ENCODE measurements around the gene TRPV4. TPM values are rescaled to one million over a fixed set of nuclear protein-coding genes. Genes with fewer than 3 reads are reported as not detected.

TRPV4 gene
- total RNA-seq, 2 donors from 2014 or later: not detected

DNA sequence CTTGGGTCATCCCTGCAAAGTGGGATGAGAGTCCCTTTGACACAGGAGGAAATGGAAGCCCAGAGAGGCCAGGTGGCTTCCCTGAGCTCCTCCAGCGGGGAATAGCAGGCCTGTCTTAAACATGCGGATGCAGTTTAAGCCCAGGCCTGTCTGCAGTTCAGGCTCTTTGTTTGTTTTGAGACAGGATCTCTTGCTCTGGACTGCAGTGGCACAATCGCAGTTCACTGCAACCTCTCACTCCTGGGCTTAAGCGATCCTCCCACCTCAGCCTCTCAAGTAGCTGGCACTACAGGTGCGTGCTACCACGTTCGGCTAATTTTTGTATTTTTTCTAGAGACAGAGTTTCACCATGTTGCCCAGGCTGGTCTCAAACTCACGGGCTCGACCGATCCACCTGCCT is 3.5 kb downstream of the TRPV4 start:
- no peak overlapping the region for H3K4me3 Mint-ChIP-seq
- H3K4me1 Mint-ChIP-seq (ENCODE audit: low read depth in 2 of 2): peaks cover 12 to 16% of the 10 kb centered on the region in 2 donors
- H3K27ac Mint-ChIP-seq: no peak overlapping the region
- peaks cover 4% of the 10 kb centered on the region for H3K36me3 Mint-ChIP-seq
- DNase-seq (ENCODE audit: low spot score) (no peak), ATAC-seq (no peak)
- peaks cover 14 to 22% of the 10 kb centered on the region in 2 donors for H3K27me3 Mint-ChIP-seq
- H3K9me3 Mint-ChIP-seq: no peaks in the 10 kb centered on the region

DNA sequence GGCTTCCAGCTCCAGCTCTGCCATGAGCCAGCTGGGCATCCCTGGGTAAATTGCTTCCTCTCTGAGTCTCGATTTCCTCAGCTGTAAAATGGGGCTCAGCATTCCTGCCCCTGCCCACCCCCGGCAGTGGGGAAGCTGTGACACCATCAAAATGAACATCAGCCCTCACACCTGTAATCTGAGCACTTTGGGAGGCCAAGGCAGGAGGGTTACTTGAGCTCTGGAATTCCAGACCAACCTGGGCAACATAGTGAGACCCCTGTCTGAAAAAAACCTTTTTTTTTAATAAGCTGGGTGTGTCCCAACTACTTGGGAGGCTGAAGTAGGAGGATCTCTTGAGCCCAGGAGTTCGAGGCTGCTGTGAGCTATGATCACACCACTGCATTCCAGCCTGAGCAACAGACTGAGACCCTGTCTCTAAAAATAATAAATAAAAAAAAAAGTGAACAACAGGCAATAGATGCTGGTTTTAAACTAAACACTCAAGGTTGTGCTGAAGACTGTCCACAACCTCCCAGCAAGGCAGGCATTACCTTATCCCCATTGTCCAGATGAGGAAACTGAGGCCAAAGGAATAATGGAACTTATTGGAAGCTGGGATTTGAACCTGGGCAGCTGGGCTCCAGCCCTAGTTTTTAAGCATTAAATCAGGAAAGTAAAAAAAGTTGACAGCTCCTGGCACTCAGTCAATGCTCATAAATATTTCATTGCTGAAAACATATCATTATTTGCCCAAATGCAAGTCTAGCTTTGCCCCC is 4.3 kb downstream of the TRPV4 start:
- Mint-ChIP-seq H3K27ac (peak overlapping the region; percentile 7 to 53), H3K4me3 (no peak overlapping the region), H3K9me3 (no peaks in the 10 kb centered on the region), H3K36me3 (peaks cover 4% of the 10 kb centered on the region), H3K4me1 (ENCODE audit: low read depth in 2 of 2) (peaks cover 12 to 16% of the 10 kb centered on the region in 2 donors), H3K27me3 (peaks cover 14 to 21% of the 10 kb centered on the region in 2 donors)
- ATAC-seq (no peak), DNase-seq (ENCODE audit: low spot score) (no peak)

DNA sequence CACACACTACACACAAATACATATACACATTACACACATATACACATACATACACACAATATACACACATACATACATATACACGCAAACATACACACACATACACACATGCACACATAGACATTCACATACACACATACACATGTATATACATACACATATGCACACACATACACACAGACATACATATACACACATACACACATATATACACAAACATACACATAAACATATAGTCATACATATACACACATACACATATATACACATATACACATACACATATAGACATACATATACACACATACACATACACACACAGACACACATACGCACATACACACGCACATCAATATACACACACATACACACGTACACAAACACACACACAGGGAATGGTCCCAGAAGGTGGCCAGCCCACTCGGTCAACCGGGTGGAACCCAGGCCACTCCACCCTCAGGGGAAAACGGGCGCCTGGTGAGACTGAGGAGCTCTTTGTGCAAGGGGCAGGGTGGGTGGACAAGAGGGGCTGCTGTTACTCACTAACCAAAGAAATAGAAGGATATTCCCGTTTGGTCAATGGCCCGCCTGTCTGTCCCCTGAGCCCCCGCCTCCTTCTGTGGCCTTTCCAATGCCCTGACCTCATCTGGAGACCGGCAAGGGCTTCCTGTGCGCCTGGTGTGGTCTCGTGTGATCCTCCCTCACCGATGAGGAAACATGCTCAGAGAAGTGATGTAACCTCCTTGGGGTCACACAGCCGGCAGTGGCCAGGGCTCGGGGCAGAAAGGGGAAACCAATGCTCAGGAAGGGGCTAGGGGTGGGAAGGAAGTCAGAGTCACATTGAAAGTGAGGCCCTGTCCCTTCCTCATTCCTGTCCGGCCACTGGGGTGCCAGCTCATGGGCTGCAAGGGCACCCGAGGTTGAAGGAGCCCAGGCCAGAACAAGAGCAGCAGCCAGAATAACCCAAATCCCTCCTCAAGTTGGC is 5.3 kb downstream of the TRPV4 start:
- Mint-ChIP-seq H3K36me3 (no peaks in the 10 kb centered on the region), H3K4me1 (ENCODE audit: low read depth in 2 of 2) (peaks cover 12% of the 10 kb centered on the region in 2 donors), H3K4me3 (peak overlapping the region; percentile 45), H3K27ac (peak overlapping the region; percentile 7 to 53), H3K9me3 (no peaks in the 10 kb centered on the region), H3K27me3 (peaks cover 9 to 14% of the 10 kb centered on the region in 2 donors)
- ATAC-seq (peak; percentile 82 to 88), DNase-seq (ENCODE audit: low spot score) (peak; percentile 65)

DNA sequence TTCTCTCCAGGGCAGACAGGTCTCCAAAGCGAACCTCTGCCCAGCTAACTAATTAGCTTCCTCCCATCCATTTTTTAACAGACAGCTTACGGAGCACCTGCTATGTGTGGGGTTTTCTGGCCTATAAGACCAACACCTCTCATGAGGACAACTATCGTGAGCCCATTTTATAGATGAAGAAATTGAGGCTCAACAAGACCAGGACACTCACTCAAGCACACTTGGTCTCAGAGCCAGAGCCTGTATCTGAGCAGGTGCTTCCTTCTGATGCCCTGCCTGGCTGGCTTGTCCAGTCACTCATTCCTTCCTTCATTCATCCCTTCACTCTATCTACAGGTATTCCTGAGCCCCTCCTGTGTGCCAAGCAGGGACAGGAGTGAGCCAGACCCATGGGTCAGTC is 6.1 kb downstream of the TRPV4 start:
- H3K9me3 Mint-ChIP-seq: no peaks in the 10 kb centered on the region
- no peak for DNase-seq (ENCODE audit: low spot score)
- no peaks in the 10 kb centered on the region for H3K36me3 Mint-ChIP-seq
- no peak overlapping the region for H3K4me3 Mint-ChIP-seq
- H3K4me1 Mint-ChIP-seq (ENCODE audit: low read depth in 2 of 2): peaks cover 12% of the 10 kb centered on the region in 2 donors
- peaks cover 9 to 14% of the 10 kb centered on the region in 2 donors for H3K27me3 Mint-ChIP-seq
- ATAC-seq: no peak
- H3K27ac Mint-ChIP-seq: peak overlapping the region in 1 of 2 donors; percentile 7

DNA sequence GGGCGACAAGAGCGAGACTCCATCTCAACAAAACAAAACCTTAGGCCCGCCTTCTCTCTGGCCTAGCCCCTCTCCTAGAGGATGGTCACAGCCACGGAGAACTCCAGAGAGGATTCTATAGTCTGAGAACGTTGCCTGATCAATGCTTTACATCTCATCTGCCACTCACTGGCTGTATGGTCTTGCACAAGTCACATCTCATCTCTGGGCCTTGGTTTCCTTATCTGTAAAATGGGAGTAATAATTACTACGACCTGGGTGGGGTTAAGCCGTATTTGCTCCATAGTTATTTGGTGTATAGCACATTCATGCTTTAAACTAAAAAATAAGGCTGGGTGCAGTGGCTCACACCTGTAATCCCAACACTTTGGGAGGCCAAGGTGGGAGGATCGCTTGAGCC is 8.5 kb downstream of the TRPV4 start:
- Mint-ChIP-seq H3K27me3 (peaks cover 4 to 10% of the 10 kb centered on the region in 2 donors), H3K36me3 (no peaks in the 10 kb centered on the region), H3K4me3 (no peak overlapping the region), H3K9me3 (no peaks in the 10 kb centered on the region), H3K27ac (no peak overlapping the region), H3K4me1 (ENCODE audit: low read depth in 2 of 2) (peaks cover 12% of the 10 kb centered on the region in 2 donors)
- ATAC-seq (no peak), DNase-seq (ENCODE audit: low spot score) (no peak)

DNA sequence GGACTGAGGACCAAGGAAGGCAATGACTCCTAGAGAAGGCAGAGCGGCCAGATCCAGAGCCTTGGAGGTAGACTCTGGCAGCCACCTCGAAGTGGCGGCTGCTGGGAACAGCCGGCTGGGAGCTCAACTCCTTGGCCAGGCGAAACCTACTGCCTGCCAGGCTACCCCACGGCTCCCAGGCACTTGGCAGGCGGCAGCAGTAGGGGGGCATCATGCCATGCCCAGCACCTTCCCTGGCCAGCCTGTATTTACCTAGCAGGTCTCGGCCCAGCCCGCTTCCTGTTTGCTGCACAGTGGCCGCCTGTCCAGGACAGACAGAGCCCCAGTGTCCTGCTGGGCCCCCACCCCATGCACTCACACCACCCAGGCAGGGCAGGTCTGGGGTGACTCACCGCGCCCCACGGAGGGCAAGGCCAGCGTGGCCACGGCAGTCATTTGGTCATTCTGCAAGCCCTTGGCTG is 10.2 kb downstream of the TRPV4 start:
- Mint-ChIP-seq H3K4me1 (ENCODE audit: low read depth in 2 of 2) (peaks cover 8% of the 10 kb centered on the region in 2 donors), H3K36me3 (no peaks in the 10 kb centered on the region), H3K27me3 (peaks cover 8 to 16% of the 10 kb centered on the region in 2 donors), H3K27ac (no peak overlapping the region), H3K4me3 (no peak overlapping the region), H3K9me3 (no peaks in the 10 kb centered on the region)
- no peak for ATAC-seq
- no peak for DNase-seq (ENCODE audit: low spot score)

DNA sequence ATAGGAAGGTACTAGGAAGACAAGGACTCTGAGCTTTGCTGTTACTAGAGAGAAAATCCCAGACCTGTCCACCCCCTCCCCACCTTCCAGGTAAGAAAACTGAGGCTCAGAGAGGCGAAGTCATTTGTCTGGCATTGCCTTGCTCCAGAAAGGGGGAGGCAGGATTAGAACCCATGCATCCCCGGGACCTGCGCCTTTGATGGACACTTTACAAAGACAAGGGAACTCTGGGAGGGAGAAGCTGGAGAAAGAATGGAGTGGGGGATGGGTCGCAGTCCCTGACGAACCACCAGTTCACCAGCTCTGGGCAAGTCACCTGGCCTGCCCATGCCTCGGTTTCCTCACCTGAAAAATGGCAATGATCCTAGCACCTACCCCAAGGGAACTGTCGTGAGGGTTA is 10.8 kb downstream of the TRPV4 start:
- Mint-ChIP-seq H3K27ac (no peak overlapping the region), H3K9me3 (no peaks in the 10 kb centered on the region), H3K4me3 (no peak overlapping the region), H3K4me1 (ENCODE audit: low read depth in 2 of 2) (peaks cover 2% of the 10 kb centered on the region in 2 donors), H3K36me3 (no peaks in the 10 kb centered on the region), H3K27me3 (peaks cover 6 to 12% of the 10 kb centered on the region in 2 donors)
- no peak for ATAC-seq
- DNase-seq (ENCODE audit: low spot score): no peak

DNA sequence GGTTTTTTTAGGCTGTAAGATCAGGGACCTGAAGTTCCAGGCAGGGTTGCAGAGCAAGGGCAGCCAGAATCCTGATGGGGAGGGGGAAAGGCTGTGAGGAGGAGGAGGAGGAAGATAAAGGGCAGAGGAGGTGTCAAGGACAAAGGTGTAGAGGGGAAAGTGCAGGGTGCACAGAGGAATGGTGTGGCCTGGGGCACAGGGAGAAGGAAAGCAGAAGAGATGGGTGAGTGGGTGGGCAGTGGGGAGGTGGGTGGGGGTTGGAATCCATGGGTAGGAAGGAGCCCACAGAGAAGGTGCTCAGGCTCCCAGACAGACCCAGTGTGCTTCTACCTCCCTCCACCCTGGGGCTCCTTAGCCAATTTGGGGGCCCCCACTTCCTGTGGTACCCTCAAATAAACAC is 11.2 kb downstream of the TRPV4 start:
- Mint-ChIP-seq H3K9me3 (no peaks in the 10 kb centered on the region), H3K27ac (no peak overlapping the region), H3K36me3 (no peaks in the 10 kb centered on the region), H3K27me3 (peaks cover 6 to 10% of the 10 kb centered on the region in 2 donors), H3K4me3 (no peak overlapping the region), H3K4me1 (ENCODE audit: low read depth in 2 of 2) (no peaks in the 10 kb centered on the region)
- no peak for DNase-seq (ENCODE audit: low spot score)
- no peak for ATAC-seq

DNA sequence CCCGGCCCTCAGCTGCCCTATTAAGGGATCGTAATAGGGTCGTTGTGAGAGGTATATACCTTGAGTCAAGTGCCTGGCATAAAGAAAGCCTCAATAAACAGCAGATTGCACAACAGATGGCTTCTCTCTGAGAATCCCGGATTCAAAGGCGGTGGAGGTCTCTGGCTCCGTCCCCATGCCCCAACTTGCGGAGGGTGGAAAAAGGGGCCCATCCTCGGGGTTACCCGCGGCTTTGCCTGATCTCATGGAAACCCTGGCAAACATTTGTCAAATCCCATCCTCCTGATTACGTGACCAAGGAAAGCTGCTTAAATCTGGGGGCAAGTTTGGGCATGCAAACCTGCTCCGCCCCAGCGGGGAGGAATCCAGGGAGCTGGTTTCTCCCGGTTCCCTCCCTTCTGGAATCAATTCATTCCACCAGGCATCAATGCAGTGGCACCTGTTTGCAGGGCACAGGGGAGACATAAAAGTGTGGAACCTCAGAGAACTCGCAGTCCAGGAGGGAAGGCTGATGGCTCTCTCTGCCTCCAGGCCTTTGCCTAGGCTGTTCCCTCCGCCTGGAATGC is 12.3 kb downstream of the TRPV4 start:
- DNase-seq (ENCODE audit: low spot score): no peak
- H3K27ac Mint-ChIP-seq: no peak overlapping the region
- no peaks in the 10 kb centered on the region for H3K36me3 Mint-ChIP-seq
- peaks cover 6 to 10% of the 10 kb centered on the region in 2 donors for H3K27me3 Mint-ChIP-seq
- no peak for ATAC-seq
- no peak overlapping the region for H3K4me3 Mint-ChIP-seq
- no peaks in the 10 kb centered on the region for H3K9me3 Mint-ChIP-seq
- H3K4me1 Mint-ChIP-seq (ENCODE audit: low read depth in 2 of 2): no peaks in the 10 kb centered on the region

DNA sequence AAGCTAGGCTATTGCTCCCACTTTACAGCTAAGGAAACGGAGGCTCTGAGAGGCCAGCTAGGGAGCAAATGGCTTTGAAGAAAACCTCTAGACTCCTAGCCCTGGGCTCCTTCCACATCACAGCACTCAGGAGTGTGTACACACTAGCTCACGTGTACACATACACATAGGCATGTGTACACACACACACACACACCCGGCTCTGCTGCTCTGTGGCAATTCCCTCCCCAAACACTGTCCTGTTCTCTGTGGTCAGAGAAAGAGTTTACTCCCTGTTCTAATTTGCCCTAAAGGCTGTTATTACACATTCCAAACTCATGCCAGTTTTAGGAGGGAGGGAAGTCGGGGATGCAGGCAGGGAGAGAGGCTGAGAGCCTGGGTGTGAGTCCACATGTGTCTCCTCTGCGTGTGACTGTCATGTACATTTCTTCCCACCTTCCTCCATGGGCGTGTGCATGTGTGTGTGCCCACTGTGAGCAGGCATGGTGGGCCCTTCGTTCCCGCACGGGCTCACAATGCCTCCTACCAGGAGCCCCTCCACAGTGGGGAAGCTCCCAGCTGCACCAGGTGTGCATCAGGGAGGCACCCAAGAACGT is 14.2 kb downstream of the TRPV4 start:
- H3K36me3 Mint-ChIP-seq: no peaks in the 10 kb centered on the region
- H3K9me3 Mint-ChIP-seq: no peaks in the 10 kb centered on the region
- DNase-seq (ENCODE audit: low spot score) (no peak), ATAC-seq (no peak)
- H3K4me3 Mint-ChIP-seq: no peak overlapping the region
- no peak overlapping the region for H3K27ac Mint-ChIP-seq
- no peaks in the 10 kb centered on the region for H3K4me1 Mint-ChIP-seq (ENCODE audit: low read depth in 2 of 2)
- H3K27me3 Mint-ChIP-seq: peaks cover 6 to 10% of the 10 kb centered on the region in 2 donors

DNA sequence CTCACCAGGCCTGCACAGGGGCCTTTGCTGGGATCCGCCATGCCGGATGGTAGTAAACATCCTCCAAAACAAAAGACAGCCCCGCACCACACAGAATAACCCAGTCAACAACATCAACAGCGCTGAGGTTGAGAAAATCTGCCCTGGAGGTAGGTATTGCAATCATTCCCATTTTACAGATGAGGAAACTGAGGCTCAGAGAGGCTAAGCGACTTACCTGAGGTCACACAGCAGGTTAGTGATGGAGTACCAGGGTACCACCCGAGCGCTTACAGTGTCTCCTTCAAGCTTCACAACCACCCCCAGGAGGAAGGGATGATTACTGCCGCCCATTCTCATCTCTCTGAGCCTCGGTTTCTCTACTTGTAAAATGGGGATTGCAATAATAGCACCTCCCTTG is 14.9 kb downstream of the TRPV4 start:
- Mint-ChIP-seq H3K36me3 (no peaks in the 10 kb centered on the region), H3K9me3 (no peaks in the 10 kb centered on the region), H3K4me1 (ENCODE audit: low read depth in 2 of 2) (no peaks in the 10 kb centered on the region), H3K27ac (no peak overlapping the region), H3K27me3 (peaks cover 6 to 10% of the 10 kb centered on the region in 2 donors), H3K4me3 (no peak overlapping the region)
- ATAC-seq: no peak
- no peak for DNase-seq (ENCODE audit: low spot score)

DNA sequence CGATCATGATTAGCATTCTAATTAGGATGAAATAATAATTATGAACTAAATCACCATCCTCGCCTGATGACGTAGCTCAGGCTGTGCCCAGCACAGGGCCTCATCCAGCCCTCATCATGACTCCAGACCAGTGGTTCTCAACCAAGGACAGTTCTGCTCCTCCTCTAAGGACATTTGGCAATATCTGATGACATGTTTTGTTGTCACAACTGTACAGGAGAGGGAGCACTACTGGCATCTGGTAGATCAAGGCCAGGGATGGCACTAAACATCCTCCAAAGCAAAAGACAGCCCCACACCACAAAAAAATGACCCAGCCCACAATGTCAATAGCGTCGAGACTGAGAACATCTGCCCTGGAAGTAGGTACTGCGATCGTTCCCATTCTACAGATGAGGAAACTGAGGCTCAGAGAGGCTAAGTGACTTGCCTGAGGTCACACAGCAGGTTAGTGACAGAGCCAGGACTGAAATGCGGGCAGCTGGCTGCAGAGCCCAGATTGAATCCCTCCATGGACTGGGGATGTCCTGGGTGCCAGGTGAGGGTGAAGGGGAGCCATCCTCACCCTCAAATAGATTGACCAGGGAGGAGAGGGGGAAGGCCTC is 15.5 kb downstream of the TRPV4 start:
- ATAC-seq: no peak
- no peaks in the 10 kb centered on the region for H3K36me3 Mint-ChIP-seq
- H3K9me3 Mint-ChIP-seq: no peaks in the 10 kb centered on the region
- H3K27me3 Mint-ChIP-seq: peaks cover 6 to 10% of the 10 kb centered on the region in 2 donors
- H3K4me1 Mint-ChIP-seq (ENCODE audit: low read depth in 2 of 2): no peaks in the 10 kb centered on the region
- no peak overlapping the region for H3K27ac Mint-ChIP-seq
- H3K4me3 Mint-ChIP-seq: no peak overlapping the region
- DNase-seq (ENCODE audit: low spot score): no peak

DNA sequence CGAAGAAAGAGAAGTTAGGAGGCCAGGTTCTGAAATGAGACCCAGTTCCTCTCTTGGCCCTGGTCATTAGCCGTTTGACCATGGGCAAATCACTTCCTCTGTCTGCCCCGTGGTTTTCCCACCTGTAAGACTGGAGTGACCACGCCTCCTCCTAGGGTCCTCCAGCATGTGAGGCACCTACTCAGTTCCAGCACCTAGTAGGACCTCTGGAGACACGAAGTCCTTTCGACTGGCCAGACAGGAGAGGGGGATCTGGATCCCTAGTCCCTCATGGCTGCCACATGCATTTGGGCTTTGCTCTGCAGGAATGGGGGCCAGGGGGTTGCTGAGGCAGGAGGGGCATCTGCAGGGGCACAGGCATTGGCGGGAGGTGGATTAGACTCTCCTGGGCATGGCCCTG is 16.3 kb downstream of the TRPV4 start:
- H3K27me3 Mint-ChIP-seq: peaks cover 5 to 10% of the 10 kb centered on the region in 2 donors
- no peaks in the 10 kb centered on the region for H3K4me1 Mint-ChIP-seq (ENCODE audit: low read depth in 2 of 2)
- no peak overlapping the region for H3K27ac Mint-ChIP-seq
- no peaks in the 10 kb centered on the region for H3K36me3 Mint-ChIP-seq
- no peaks in the 10 kb centered on the region for H3K9me3 Mint-ChIP-seq
- ATAC-seq: no peak
- no peak for DNase-seq (ENCODE audit: low spot score)
- no peak overlapping the region for H3K4me3 Mint-ChIP-seq

Data from natural killer cell treated with Interleukin-12 subunit alpha and Interleukin-12 subunit beta and Interleukin-15 and Interleukin-18, amount 100 ng/mL, for 72 hours (primary cell).